Measurements from ENCODE around the gene REC114.

GRCh38 chr15:73558529-73558928 is 115.6 kb downstream of the REC114 start:
- TF ChIP-seq POLR2AphosphoS5 (IDR thresholded peaks at IDR 0.05; ENCODE audit: low read depth): no peak
- TF ChIP-seq CTCF (conservative IDR thresholded peaks at IDR 0.05; ENCODE audit: low read depth in 2 of 2): no peak
- TF ChIP-seq EZH2phosphoT487 (IDR thresholded peaks at IDR 0.05; ENCODE audit: unreplicated experiment): no peak
- TF ChIP-seq CREB1 (CRISPR knock-in tag; IDR thresholded peaks at IDR 0.05; ENCODE audit: low read depth): no peak
- TF ChIP-seq ZNF331 (CRISPR knock-in tag; IDR thresholded peaks at IDR 0.05; ENCODE audit: low read depth): no peak
- TF ChIP-seq EZH2 (IDR thresholded peaks at IDR 0.05; ENCODE audit: low read depth, unreplicated experiment): no peak
- TF ChIP-seq, protein P1, sequence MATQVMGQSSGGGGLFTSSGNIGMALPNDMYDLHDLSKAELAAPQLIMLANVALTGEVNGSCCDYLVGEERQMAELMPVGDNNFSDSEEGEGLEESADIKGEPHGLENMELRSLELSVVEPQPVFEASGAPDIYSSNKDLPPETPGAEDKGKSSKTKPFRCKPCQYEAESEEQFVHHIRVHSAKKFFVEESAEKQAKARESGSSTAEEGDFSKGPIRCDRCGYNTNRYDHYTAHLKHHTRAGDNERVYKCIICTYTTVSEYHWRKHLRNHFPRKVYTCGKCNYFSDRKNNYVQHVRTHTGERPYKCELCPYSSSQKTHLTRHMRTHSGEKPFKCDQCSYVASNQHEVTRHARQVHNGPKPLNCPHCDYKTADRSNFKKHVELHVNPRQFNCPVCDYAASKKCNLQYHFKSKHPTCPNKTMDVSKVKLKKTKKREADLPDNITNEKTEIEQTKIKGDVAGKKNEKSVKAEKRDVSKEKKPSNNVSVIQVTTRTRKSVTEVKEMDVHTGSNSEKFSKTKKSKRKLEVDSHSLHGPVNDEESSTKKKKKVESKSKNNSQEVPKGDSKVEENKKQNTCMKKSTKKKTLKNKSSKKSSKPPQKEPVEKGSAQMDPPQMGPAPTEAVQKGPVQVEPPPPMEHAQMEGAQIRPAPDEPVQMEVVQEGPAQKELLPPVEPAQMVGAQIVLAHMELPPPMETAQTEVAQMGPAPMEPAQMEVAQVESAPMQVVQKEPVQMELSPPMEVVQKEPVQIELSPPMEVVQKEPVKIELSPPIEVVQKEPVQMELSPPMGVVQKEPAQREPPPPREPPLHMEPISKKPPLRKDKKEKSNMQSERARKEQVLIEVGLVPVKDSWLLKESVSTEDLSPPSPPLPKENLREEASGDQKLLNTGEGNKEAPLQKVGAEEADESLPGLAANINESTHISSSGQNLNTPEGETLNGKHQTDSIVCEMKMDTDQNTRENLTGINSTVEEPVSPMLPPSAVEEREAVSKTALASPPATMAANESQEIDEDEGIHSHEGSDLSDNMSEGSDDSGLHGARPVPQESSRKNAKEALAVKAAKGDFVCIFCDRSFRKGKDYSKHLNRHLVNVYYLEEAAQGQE (IDR thresholded peaks at IDR 0.05; ENCODE audit: unreplicated experiment): no peak
- no peak for TF ChIP-seq NANOG (IDR thresholded peaks at IDR 0.05; ENCODE audit: borderline replicate concordance)
